ENCODE data around the gene GCSH. TPM values are rescaled to one million over a fixed set of nuclear protein-coding genes. Genes with fewer than 3 reads are reported as not detected.

The GCSH gene
- total RNA-seq, 1 experiment from 2014 or later: 117 TPM

GRCh38 chr16:81061307-81061640 is 34.9 kb downstream of the GCSH start:
- Histone ChIP-seq H3K9ac (ENCODE audit: low read length) (no peak overlapping the region), H3K4me3 (replicated peaks in 1 of 2; ENCODE audit: low read depth in 1 of 2, low read length in 2 of 2) (no peak overlapping the region), H3K9me2 (ENCODE audit: insufficient read depth) (no peaks in the 10 kb centered on the region), H3K9me3 (ENCODE audit: control insufficient read depth in 1 of 2, insufficient read depth in 1 of 2, low read depth in 1 of 2, low read length in 2 of 2) (no peaks in the 10 kb centered on the region), H3K27ac (ENCODE audit: low read depth, low read length) (no peak overlapping the region), H2AFZ (ENCODE audit: low read depth, low read length, poor library complexity, severe bottlenecking) (no peak overlapping the region), H3K4me2 (ENCODE audit: low read length) (no peak overlapping the region), H3K27me3 (ENCODE audit: insufficient read depth, low read length) (no peaks in the 10 kb centered on the region), H3K4me1 (ENCODE audit: control insufficient read depth in 1 of 2, insufficient read depth in 2 of 2, low read length in 2 of 2) (no peaks in the 10 kb centered on the region), H3K36me3 (ENCODE audit: control insufficient read depth in 1 of 2, insufficient read depth in 2 of 2, low read length in 2 of 2) (no peaks in the 10 kb centered on the region), H4K20me1 (ENCODE audit: insufficient read depth) (no peaks in the 10 kb centered on the region), H3K79me2 (ENCODE audit: insufficient read depth, low read length) (no peaks in the 10 kb centered on the region)
- BruUV-seq (replicated peaks): no TSS peak
- TF ChIP-seq FOSL1 (IDR thresholded peaks at IDR 0.05; ENCODE audit: low read depth) (no peak), POLR2AphosphoS5 (IDR thresholded peaks at IDR 0.05; ENCODE audit: low read depth, low read length) (no peak), ZFX (IDR thresholded peaks at IDR 0.05) (no peak), SRF (IDR thresholded peaks at IDR 0.05; ENCODE audit: low read depth) (no peak), ZBTB33 (IDR thresholded peaks at IDR 0.05; ENCODE audit: extremely low read depth, insufficient replicate concordance, low read length) (no peak), EZH2 (IDR thresholded peaks at IDR 0.05) (no peak), CEBPB (IDR thresholded peaks at IDR 0.05; ENCODE audit: low read depth) (no peak), POLR2A (IDR thresholded peaks at IDR 0.05; ENCODE audit: borderline replicate concordance, extremely low read depth, insufficient read depth, insufficient read length) (no peak)
- intact Hi-C loops (cut with micrococcal nuclease): no loop called here
- DNase-seq (ENCODE audit: low read depth, low spot score): no peak
- CTCF ChIA-PET: no interaction called here
- POLR2A ChIA-PET: no interaction called here
- RAD21 ChIA-PET (ENCODE audit: low non-redundant PET in 1 of 2, low total read pairs in 2 of 2, uncharacterized antibody in 2 of 2, unreplicated experiment in 2 of 2): no interaction called here
- no peak for ATAC-seq

GRCh38 chr16:81060576-81061306 is 35.5 kb downstream of the GCSH start:
- Histone ChIP-seq H3K79me2 (ENCODE audit: insufficient read depth, low read length) (no peaks in the 10 kb centered on the region), H3K36me3 (ENCODE audit: control insufficient read depth in 1 of 2, insufficient read depth in 2 of 2, low read length in 2 of 2) (no peaks in the 10 kb centered on the region), H4K20me1 (ENCODE audit: insufficient read depth) (no peaks in the 10 kb centered on the region), H3K27ac (ENCODE audit: low read depth, low read length) (no peak overlapping the region), H3K9me3 (ENCODE audit: control insufficient read depth in 1 of 2, insufficient read depth in 1 of 2, low read depth in 1 of 2, low read length in 2 of 2) (no peaks in the 10 kb centered on the region), H3K9ac (ENCODE audit: low read length) (no peak overlapping the region), H2AFZ (ENCODE audit: low read depth, low read length, poor library complexity, severe bottlenecking) (no peak overlapping the region), H3K9me2 (ENCODE audit: insufficient read depth) (no peaks in the 10 kb centered on the region), H3K27me3 (ENCODE audit: insufficient read depth, low read length) (no peaks in the 10 kb centered on the region), H3K4me1 (ENCODE audit: control insufficient read depth in 1 of 2, insufficient read depth in 2 of 2, low read length in 2 of 2) (no peaks in the 10 kb centered on the region), H3K4me3 (replicated peaks in 1 of 2; ENCODE audit: low read depth in 1 of 2, low read length in 2 of 2) (no peak overlapping the region), H3K4me2 (ENCODE audit: low read length) (no peak overlapping the region)
- POLR2A ChIA-PET: no interaction called here
- ATAC-seq (no peak), DNase-seq (ENCODE audit: low read depth, low spot score) (no peak)
- intact Hi-C loops (cut with micrococcal nuclease): no loop called here
- BruUV-seq (replicated peaks): TSS peak; percentile 56
- RAD21 ChIA-PET (ENCODE audit: low non-redundant PET in 1 of 2, low total read pairs in 2 of 2, uncharacterized antibody in 2 of 2, unreplicated experiment in 2 of 2): no interaction called here
- CTCF ChIA-PET: no interaction called here
- TF ChIP-seq CTCF (IDR thresholded peaks at IDR 0.05 in 2 of 3, conservative IDR thresholded peaks at IDR 0.05 in 1 of 3; ENCODE audit: borderline replicate concordance in 1 of 3, insufficient read depth in 1 of 3, low read depth in 2 of 3, low read length in 2 of 3) (no peak), SP1 (IDR thresholded peaks at IDR 0.05; ENCODE audit: low read depth) (no peak), JUND (IDR thresholded peaks at IDR 0.05) (no peak), EZH2 (IDR thresholded peaks at IDR 0.05) (no peak), EZH2phosphoT487 (IDR thresholded peaks at IDR 0.05; ENCODE audit: borderline replicate concordance) (no peak), POLR2AphosphoS5 (IDR thresholded peaks at IDR 0.05; ENCODE audit: low read depth, low read length) (no peak), CBX3 (IDR thresholded peaks at IDR 0.05; ENCODE audit: low read depth) (no peak), ATF3 (IDR thresholded peaks at IDR 0.05) (no peak), SRF (IDR thresholded peaks at IDR 0.05; ENCODE audit: low read depth) (no peak), MAX (IDR thresholded peaks at IDR 0.05) (no peak), FOSL1 (IDR thresholded peaks at IDR 0.05; ENCODE audit: low read depth) (no peak), ELF1 (IDR thresholded peaks at IDR 0.05; ENCODE audit: borderline replicate concordance, low read depth) (no peak)

Measured in HCT116 (cell line).